CD14-positive monocyte (primary cell): ENCODE data around the gene EDC3. TPM values are rescaled to one million over a fixed set of nuclear protein-coding genes. Genes with fewer than 3 reads are reported as not detected.
A peak's percentile ranks its signal among the peaks of the same experiment; 100 is the strongest.

Experiments used
- DNase-seq, 3 donors: peaks; one replicate each; pipeline ENCODE4 v3.0.0-alpha.2; 2011 to 2022
- H2AFZ ChIP-seq: 2 replicates; pipeline ENCODE4 v1.6.0; 2012; ENCODE audit warnings: mild to moderate bottlenecking, low read depth, low read length, inconsistent platforms; ENCODE audit not compliant: insufficient read depth, poor library complexity, severe bottlenecking
- H3K27ac ChIP-seq, 2 donors: 1 replicate in 1 of 2; 2 replicates in 1 of 2; pipeline ENCODE4 v1.5.1; 2012 to 2013; ENCODE audit warnings: low read length in 2 of 2, control low read depth in 1 of 2, inconsistent platforms in 1 of 2, low read depth in 1 of 2, mild to moderate bottlenecking in 1 of 2
- H3K27me3 ChIP-seq, 2 donors: one replicate each; pipeline versions ENCODE4 v1.6.0 to v1.6.1; 2011 to 2013; ENCODE audit warnings: low read length in 2 of 2; ENCODE audit not compliant: control insufficient read depth in 2 of 2, insufficient read depth in 2 of 2
- H3K36me3 ChIP-seq, 2 donors: replicated peaks in 1 of 2; 1 replicate in 1 of 2; 2 replicates in 1 of 2; pipeline versions ENCODE4 v1.5.1 to v1.6.1; 2012 to 2013; ENCODE audit warnings: low read length in 2 of 2, control low read depth in 1 of 2, inconsistent platforms in 1 of 2, mild to moderate bottlenecking in 1 of 2; ENCODE audit not compliant: insufficient read depth in 2 of 2, control insufficient read depth in 1 of 2
- H3K4me1 ChIP-seq, 2 donors: 1 replicate in 1 of 2; 2 replicates in 1 of 2; pipeline versions ENCODE4 v1.5.1 to v1.6.1; 2012 to 2013; ENCODE audit warnings: low read length in 2 of 2, control low read depth in 1 of 2, inconsistent platforms in 1 of 2, mild to moderate bottlenecking in 1 of 2, moderate library complexity in 1 of 2; ENCODE audit not compliant: insufficient read depth in 2 of 2, control insufficient read depth in 1 of 2
- H3K4me2 ChIP-seq: replicated peaks from 2 replicates; pipeline ENCODE3; 2012; ENCODE audit warnings: low read length, moderate library complexity, mild to moderate bottlenecking; ENCODE audit not compliant: poor library complexity, severe bottlenecking; ENCODE audit errors: extremely low read depth
- H3K4me3 ChIP-seq, 3 experiments: fragments of 200-600 bp in 1 of 3; sonication (generic) in 1 of 3; replicated peaks in 1 of 3; 1 replicate in 2 of 3; 2 replicates in 1 of 3; pipeline ENCODE4 v1.5.1; 2011 to 2013; ENCODE audit warnings: low read length in 3 of 3, mild to moderate bottlenecking in 3 of 3, control low read depth in 2 of 3, low read depth in 2 of 3, inconsistent platforms in 1 of 3, moderate library complexity in 1 of 3
- H3K79me2 ChIP-seq: 2 replicates; pipeline ENCODE4 v1.6.0; 2012; ENCODE audit warnings: mild to moderate bottlenecking, control low read depth, inconsistent platforms, low read length, moderate library complexity; ENCODE audit not compliant: insufficient read depth
- H3K9ac ChIP-seq: 2 replicates; pipeline ENCODE4 v1.6.0; 2017; ENCODE audit warnings: low read length, mild to moderate bottlenecking; ENCODE audit not compliant: insufficient read depth, poor library complexity, severe bottlenecking
- H3K9me3 ChIP-seq, 2 donors: replicated peaks in 1 of 2; 1 replicate in 1 of 2; 2 replicates in 1 of 2; pipeline versions ENCODE4 v1.5.1 to v1.6.1; 2012 to 2013; ENCODE audit warnings: low read length in 2 of 2, control low read depth in 1 of 2; ENCODE audit not compliant: control insufficient read depth in 1 of 2, insufficient read depth in 1 of 2
- H4K20me1 ChIP-seq: 2 replicates; pipeline ENCODE4 v1.6.0; 2012; ENCODE audit warnings: mild to moderate bottlenecking, low read length, control low read depth, moderate library complexity; ENCODE audit not compliant: insufficient read depth
- H3K27ac Mint-ChIP-seq, 7 donors: one replicate each; pipeline ENCODE4 v1.8.0; 2020; ENCODE audit warnings: mild to moderate bottlenecking in 7 of 7, mixed read lengths in 7 of 7, moderate library complexity in 6 of 7, inconsistent platforms in 2 of 7
- H3K27me3 Mint-ChIP-seq, 3 donors: one replicate each; pipeline ENCODE4 v1.8.0; 2021 to 2022; ENCODE audit warnings: low read depth in 3 of 3, mild to moderate bottlenecking in 3 of 3, mixed read lengths in 3 of 3, moderate library complexity in 3 of 3, inconsistent platforms in 1 of 3
- H3K36me3 Mint-ChIP-seq, 2 donors: one replicate each; pipeline ENCODE4 v1.8.0; 2020; ENCODE audit warnings: mixed read lengths in 2 of 2, inconsistent platforms in 1 of 2, mild to moderate bottlenecking in 1 of 2
- H3K4me1 Mint-ChIP-seq: one replicate; pipeline ENCODE4 v1.8.0; 2020; ENCODE audit warnings: mild to moderate bottlenecking, mixed read lengths
- H3K4me3 Mint-ChIP-seq, 2 donors: one replicate each; pipeline ENCODE4 v1.8.0; 2020; ENCODE audit warnings: mild to moderate bottlenecking in 2 of 2, mixed read lengths in 2 of 2, moderate library complexity in 1 of 2
- H3K9me3 Mint-ChIP-seq, 7 donors: one replicate each; pipeline ENCODE4 v1.8.0; 2020 to 2022; ENCODE audit warnings: mixed read lengths in 7 of 7, mild to moderate bottlenecking in 6 of 7, moderate library complexity in 6 of 7, inconsistent platforms in 2 of 7
- WGBS: methylation state at CpG from one replicate; pipeline ENCODE4 v1.1.5; 2013; ENCODE audit warnings: missing lambda C conversion rate; ENCODE audit not compliant: insufficient coverage; 5-methylcytosine and 5-hydroxymethylcytosine counted together
- intact Hi-C, 2 donors: fragments of 100-400 bp; cut with micrococcal nuclease; formaldehyde crosslinking; loops; one replicate each; pipeline versions ENCODE4 v1.15.0 to v1.15.1; 2023
- polyA plus RNA-seq, 3 donors: library from polyadenylated mRNA; depleted of rRNA in 1 of 3; unstranded in 2 of 3; stranded (reverse) in 1 of 3; fragments of 300-500 nt in 2 of 3; fragments of >200 nt in 1 of 3; fragmentation: Illumina TruSeq in 2 of 3; gene quantifications; 1 replicate in 2 of 3; 2 replicates in 1 of 3; pipeline ENCODE4 v1.2.3, GENCODE V29; 2012 to 2021
- TF ChIP-seq, protein P1 (sequence below): fragments of 200-600 bp; IDR thresholded peaks from one replicate; pipeline ENCODE4 v1.8.0; 2022; ENCODE audit warnings: antibody characterized with exemption, mild to moderate bottlenecking

Gene EDC3
- polyA plus RNA-seq, 3 donors = 10.0 to 14.9 (median 10.5) TPM

- H3K27me3 Mint-ChIP-seq = peaks cover 0 to 2% (median 0%) of the 10 kb centered on the region in 3 donors
- H3K27ac Mint-ChIP-seq = peak overlapping the region in 1 of 7 donors; percentile 51
- no peaks in the 10 kb centered on the region for H3K9me3 Mint-ChIP-seq
- 86% methylated on average over 8 of the region's 11 CpGs for WGBS
- intact Hi-C loops = no loop called here
- peaks cover 49 to 93% of the 10 kb centered on the region in 2 donors for H3K36me3 ChIP-seq
- no peaks in the 10 kb centered on the region for H3K9me3 ChIP-seq
- no peak overlapping the region for H3K4me2 ChIP-seq
- H3K27me3 ChIP-seq = no peaks in the 10 kb centered on the region
- no peak for DNase-seq
- no peaks in the 10 kb centered on the region for H3K79me2 ChIP-seq
- H3K4me3 Mint-ChIP-seq = no peak overlapping the region
- TF ChIP-seq, protein P1, sequence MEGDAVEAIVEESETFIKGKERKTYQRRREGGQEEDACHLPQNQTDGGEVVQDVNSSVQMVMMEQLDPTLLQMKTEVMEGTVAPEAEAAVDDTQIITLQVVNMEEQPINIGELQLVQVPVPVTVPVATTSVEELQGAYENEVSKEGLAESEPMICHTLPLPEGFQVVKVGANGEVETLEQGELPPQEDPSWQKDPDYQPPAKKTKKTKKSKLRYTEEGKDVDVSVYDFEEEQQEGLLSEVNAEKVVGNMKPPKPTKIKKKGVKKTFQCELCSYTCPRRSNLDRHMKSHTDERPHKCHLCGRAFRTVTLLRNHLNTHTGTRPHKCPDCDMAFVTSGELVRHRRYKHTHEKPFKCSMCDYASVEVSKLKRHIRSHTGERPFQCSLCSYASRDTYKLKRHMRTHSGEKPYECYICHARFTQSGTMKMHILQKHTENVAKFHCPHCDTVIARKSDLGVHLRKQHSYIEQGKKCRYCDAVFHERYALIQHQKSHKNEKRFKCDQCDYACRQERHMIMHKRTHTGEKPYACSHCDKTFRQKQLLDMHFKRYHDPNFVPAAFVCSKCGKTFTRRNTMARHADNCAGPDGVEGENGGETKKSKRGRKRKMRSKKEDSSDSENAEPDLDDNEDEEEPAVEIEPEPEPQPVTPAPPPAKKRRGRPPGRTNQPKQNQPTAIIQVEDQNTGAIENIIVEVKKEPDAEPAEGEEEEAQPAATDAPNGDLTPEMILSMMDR = no peak
- no peak overlapping the region for H2AFZ ChIP-seq
- peaks cover 64 to 79% of the 10 kb centered on the region in 2 donors for H3K36me3 Mint-ChIP-seq
- H4K20me1 ChIP-seq = peaks cover 34% of the 10 kb centered on the region
- peaks cover 7% of the 10 kb centered on the region for H3K4me1 Mint-ChIP-seq
- H3K4me1 ChIP-seq = no peaks in the 10 kb centered on the region
- H3K9ac ChIP-seq = no peak overlapping the region
- no peak overlapping the region for H3K27ac ChIP-seq
- H3K4me3 ChIP-seq = no peak overlapping the region
Measured at GRCh38 chr15:74642734-74643664, 52.8 kb downstream of the EDC3 start.

GRCh38 chr15:74642348-74642733, 53.5 kb downstream of the EDC3 start:
- H3K4me3 Mint-ChIP-seq = no peak overlapping the region
- Histone ChIP-seq H3K9ac (no peak overlapping the region), H3K27ac (no peak overlapping the region), H3K4me2 (no peak overlapping the region), H3K79me2 (no peaks in the 10 kb centered on the region), H2AFZ (no peak overlapping the region), H3K36me3 (peaks cover 51 to 93% of the 10 kb centered on the region in 2 donors), H4K20me1 (peaks cover 27% of the 10 kb centered on the region), H3K9me3 (no peaks in the 10 kb centered on the region), H3K27me3 (no peaks in the 10 kb centered on the region), H3K4me1 (no peaks in the 10 kb centered on the region), H3K4me3 (no peak overlapping the region)
- peaks cover 63 to 79% of the 10 kb centered on the region in 2 donors for H3K36me3 Mint-ChIP-seq
- peaks cover 7% of the 10 kb centered on the region for H3K4me1 Mint-ChIP-seq
- peaks cover 0 to 2% (median 0%) of the 10 kb centered on the region in 3 donors for H3K27me3 Mint-ChIP-seq
- 100% methylated on average over 2 of the region's 4 CpGs for WGBS
- TF ChIP-seq, protein P1 = no peak
- no peaks in the 10 kb centered on the region for H3K9me3 Mint-ChIP-seq
- DNase-seq = no peak
- intact Hi-C loops = no loop called here
- H3K27ac Mint-ChIP-seq = peak overlapping the region in 1 of 7 donors; percentile 51
